Neuronal stem cell (in vitro differentiated cells): Measurements from ENCODE around the gene RAB15.

Experiments
- DNase-seq: peaks from one replicate; pipeline ENCODE4 v3.0.0-alpha.2; 2013; ENCODE audit warnings: low spot score
- H2AFZ ChIP-seq: one replicate; pipeline ENCODE4 v1.6.1; 2013; ENCODE audit warnings: mild to moderate bottlenecking, low read length, inconsistent platforms
- H2AK5ac ChIP-seq: 2 replicates; pipeline ENCODE4 v1.6.1; 2013; ENCODE audit warnings: low read depth, mild to moderate bottlenecking, inconsistent platforms, low read length, moderate library complexity, mixed read lengths
- H2BK120ac ChIP-seq: 2 replicates; pipeline ENCODE4 v1.6.1; 2013; ENCODE audit warnings: low read depth, mild to moderate bottlenecking, inconsistent platforms, low read length, moderate library complexity, mixed read lengths
- H2BK12ac ChIP-seq: one replicate; pipeline ENCODE4 v1.6.1; 2013; ENCODE audit warnings: low read length, inconsistent platforms
- H2BK15ac ChIP-seq: 2 replicates; pipeline ENCODE4 v1.6.1; 2013; ENCODE audit warnings: mild to moderate bottlenecking, low read length, inconsistent platforms, mixed read lengths
- H2BK5ac ChIP-seq: one replicate; pipeline ENCODE4 v1.6.1; 2013; ENCODE audit warnings: inconsistent platforms, mild to moderate bottlenecking, low read length, moderate library complexity
- H3K14ac ChIP-seq: one replicate; pipeline ENCODE4 v1.6.1; 2013; ENCODE audit warnings: low read length, inconsistent platforms
- H3K18ac ChIP-seq: 2 replicates; pipeline ENCODE4 v1.6.1; 2013; ENCODE audit warnings: low read length, inconsistent platforms
- H3K23ac ChIP-seq: 2 replicates; pipeline ENCODE4 v1.6.1; 2013; ENCODE audit warnings: low read depth, mild to moderate bottlenecking, mixed read lengths, low read length, inconsistent platforms; ENCODE audit not compliant: poor library complexity
- H3K27ac ChIP-seq: replicated peaks from 3 replicates; pipeline ENCODE4 v1.5.1; 2013; ENCODE audit warnings: low read length, inconsistent platforms
- H3K27me3 ChIP-seq, 3 experiments: 2 replicates each; pipeline ENCODE4 v1.6.1; 2013; ENCODE audit warnings: low read length in 3 of 3, mild to moderate bottlenecking in 2 of 3, inconsistent platforms in 1 of 3, low read depth in 1 of 3, mixed read lengths in 1 of 3, moderate library complexity in 1 of 3; ENCODE audit not compliant: control insufficient read depth in 3 of 3, insufficient read depth in 3 of 3
- H3K36me3 ChIP-seq, 2 donors: replicated peaks in 1 of 2; 2 replicates each; pipeline ENCODE4 v1.6.1; 2013; ENCODE audit warnings: low read length in 2 of 2; ENCODE audit not compliant: control insufficient read depth in 2 of 2, insufficient read depth in 2 of 2
- H3K4ac ChIP-seq: 2 replicates; pipeline ENCODE4 v1.6.1; 2013; ENCODE audit warnings: inconsistent platforms, mild to moderate bottlenecking, low read length, moderate library complexity
- H3K4me1 ChIP-seq, 2 donors: 1 replicate in 1 of 2; 2 replicates in 1 of 2; pipeline ENCODE4 v1.6.1; 2013; ENCODE audit warnings: low read length in 2 of 2, low read depth in 1 of 2; ENCODE audit not compliant: control insufficient read depth in 2 of 2, insufficient read depth in 1 of 2
- H3K4me2 ChIP-seq: one replicate; pipeline ENCODE4 v1.6.1; 2013; ENCODE audit warnings: mild to moderate bottlenecking, low read length, inconsistent platforms; ENCODE audit not compliant: insufficient read depth, poor library complexity, severe bottlenecking
- H3K4me3 ChIP-seq, 2 donors: 2 replicates each; pipeline ENCODE4 v1.5.1; 2013; ENCODE audit warnings: low read length in 2 of 2, mild to moderate bottlenecking in 2 of 2, inconsistent platforms in 1 of 2, moderate library complexity in 1 of 2
- H3K79me1 ChIP-seq: one replicate; pipeline ENCODE4 v1.6.1; 2013; ENCODE audit warnings: low read depth, mild to moderate bottlenecking, inconsistent platforms, low read length, moderate library complexity
- H3K9ac ChIP-seq: one replicate; pipeline ENCODE4 v1.6.1; 2013; ENCODE audit warnings: mild to moderate bottlenecking, low read depth, low read length, inconsistent platforms; ENCODE audit not compliant: poor library complexity
- H3K9me3 ChIP-seq, 2 donors: replicated peaks in 1 of 2; 2 replicates each; pipeline versions ENCODE3 to v1.6.1; 2013; ENCODE audit warnings: low read length in 2 of 2, mild to moderate bottlenecking in 2 of 2, inconsistent platforms in 1 of 2, low read depth in 1 of 2, mixed read lengths in 1 of 2, moderate library complexity in 1 of 2; ENCODE audit not compliant: control insufficient read depth in 2 of 2, insufficient read depth in 1 of 2
- H4K8ac ChIP-seq: one replicate; pipeline ENCODE4 v1.6.1; 2013; ENCODE audit warnings: low read depth, mild to moderate bottlenecking, inconsistent platforms, low read length, moderate library complexity
- H4K91ac ChIP-seq: one replicate; pipeline ENCODE4 v1.6.1; 2013; ENCODE audit warnings: low read length, low read depth, mild to moderate bottlenecking, inconsistent platforms; ENCODE audit not compliant: poor library complexity
- WGBS, 2 donors: extraction: QIAGEN DNeasy Blood & Tissue Kit; methylation state at CpG; one replicate each; pipeline ENCODE4 v1.1.7; 2013; ENCODE audit warnings: missing lambda C conversion rate in 2 of 2, mixed read lengths in 1 of 2; ENCODE audit not compliant: insufficient read length in 2 of 2, insufficient replicate concordance in 1 of 2; ENCODE audit errors: extremely low coverage in 2 of 2; 5-methylcytosine and 5-hydroxymethylcytosine counted together

The RAB15 gene

DNA sequence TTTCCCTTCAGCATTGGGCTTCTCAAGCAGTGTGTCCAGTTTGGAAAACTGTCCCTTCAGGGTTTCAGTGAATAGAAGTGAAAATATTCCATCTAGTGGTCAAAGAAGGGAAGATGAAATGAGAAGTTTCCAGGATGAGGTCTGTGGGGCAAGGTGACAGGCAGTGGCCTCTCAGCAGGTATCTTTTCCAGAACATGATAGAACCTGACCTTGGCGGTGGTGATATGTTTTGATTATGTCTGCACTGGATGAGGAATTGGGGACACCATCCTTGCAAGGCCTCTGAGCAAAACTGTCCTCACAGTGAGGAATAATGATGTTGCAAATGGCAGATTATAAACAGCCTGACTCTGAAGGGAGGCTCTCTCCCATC is 34.3 kb downstream of the RAB15 start:
- no peak overlapping the region for H2BK5ac ChIP-seq
- H2BK15ac ChIP-seq = no peak overlapping the region
- no peak overlapping the region for H3K4me2 ChIP-seq
- H3K18ac ChIP-seq = no peak overlapping the region
- no peaks in the 10 kb centered on the region for H3K9me3 ChIP-seq
- H4K91ac ChIP-seq = no peak overlapping the region
- no peak overlapping the region for H3K9ac ChIP-seq
- no peaks in the 10 kb centered on the region for H3K79me1 ChIP-seq
- H2AK5ac ChIP-seq = no peak overlapping the region
- H3K27me3 ChIP-seq = no peaks in the 10 kb centered on the region
- no peak overlapping the region for H4K8ac ChIP-seq
- H2BK120ac ChIP-seq = no peak overlapping the region
- no CpG with 5 or more reads among the region's 1 CpG for WGBS, 2 donors
- H3K27ac ChIP-seq = no peak overlapping the region
- H2AFZ ChIP-seq = no peak overlapping the region
- no peak overlapping the region for H3K4ac ChIP-seq
- peaks cover 0 to 1% of the 10 kb centered on the region in 2 donors for H3K4me1 ChIP-seq
- H3K23ac ChIP-seq = no peak overlapping the region
- no peak overlapping the region for H2BK12ac ChIP-seq
- H3K14ac ChIP-seq = no peak overlapping the region
- H3K36me3 ChIP-seq = peaks cover 3 to 42% of the 10 kb centered on the region in 2 donors
- no peak overlapping the region for H3K4me3 ChIP-seq
- DNase-seq = no peak

DNA sequence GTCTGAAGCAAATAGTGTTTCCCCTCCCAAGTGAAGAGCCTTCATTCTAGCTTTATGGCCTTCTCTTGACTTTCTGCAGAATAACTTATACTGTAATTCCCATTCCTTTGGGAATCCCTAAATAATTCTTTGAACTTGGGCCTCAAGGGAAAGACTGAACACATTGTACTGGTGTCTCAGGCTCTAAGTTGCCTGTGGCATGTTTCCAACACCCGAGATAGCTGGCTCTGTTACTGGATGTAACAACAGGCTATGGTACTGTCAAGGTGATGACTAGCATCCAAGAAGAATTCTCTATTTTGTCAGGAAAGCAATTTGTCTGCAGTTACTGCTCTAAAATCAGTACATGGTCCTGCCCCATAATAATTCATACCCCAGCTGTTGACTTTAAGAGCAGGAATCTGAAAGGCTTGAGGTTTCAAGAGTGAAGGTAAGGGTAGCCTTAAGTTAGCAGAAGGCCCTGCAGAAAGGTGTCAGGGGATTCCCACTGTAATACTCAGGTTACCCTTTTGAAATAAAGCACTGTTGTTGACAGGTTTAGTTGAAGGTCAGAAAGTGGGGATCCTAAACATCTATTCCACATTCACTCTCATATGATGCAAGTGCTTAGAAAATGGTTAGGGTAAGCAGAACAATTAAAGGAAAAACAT is 34.8 kb downstream of the RAB15 start:
- no CpG with 5 or more reads among the region's 1 CpG for WGBS, 2 donors

DNA sequence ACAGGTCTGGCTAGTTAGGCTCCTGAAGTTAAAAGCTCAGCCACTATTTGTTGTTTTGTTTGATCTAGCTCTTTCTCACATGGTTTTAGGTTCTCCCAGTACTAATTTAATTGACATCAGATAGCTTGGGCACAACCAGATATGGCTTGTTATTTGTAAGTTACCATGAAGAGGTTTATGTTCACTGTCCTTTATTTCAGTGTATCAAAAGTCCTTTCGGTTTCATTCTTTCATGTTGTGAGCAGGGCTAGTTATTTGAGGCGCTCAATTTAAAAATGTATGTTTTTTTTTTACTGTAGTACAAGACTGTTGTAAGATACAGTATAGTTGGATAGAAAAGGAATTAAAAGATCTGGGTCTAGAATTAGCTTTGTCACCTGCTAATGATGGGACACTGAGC is 36.6 kb downstream of the RAB15 start:
- Histone ChIP-seq H3K27me3 (no peaks in the 10 kb centered on the region), H3K18ac (no peak overlapping the region), H2AFZ (no peak overlapping the region), H3K4me2 (no peak overlapping the region), H2BK120ac (no peak overlapping the region), H3K9me3 (no peaks in the 10 kb centered on the region), H2BK15ac (no peak overlapping the region), H3K23ac (no peak overlapping the region), H3K36me3 (peaks cover 0 to 62% of the 10 kb centered on the region in 2 donors), H3K27ac (no peak overlapping the region), H2AK5ac (no peak overlapping the region), H3K9ac (no peak overlapping the region), H2BK12ac (no peak overlapping the region), H3K79me1 (no peaks in the 10 kb centered on the region), H3K4ac (no peak overlapping the region), H4K8ac (no peak overlapping the region), H2BK5ac (no peak overlapping the region), H3K14ac (no peak overlapping the region), H4K91ac (no peak overlapping the region), H3K4me3 (no peak overlapping the region), H3K4me1 (peaks cover 1 to 13% of the 10 kb centered on the region in 2 donors)
- no peak for DNase-seq
- no CpG with 5 or more reads among the region's 2 CpGs for WGBS, 2 donors

More for the DNA sequence above, 34.8 kb downstream of the RAB15 start:
- Histone ChIP-seq H4K91ac (no peak overlapping the region), H4K8ac (no peak overlapping the region), H3K27me3 (no peaks in the 10 kb centered on the region), H3K36me3 (peaks cover 3 to 47% of the 10 kb centered on the region in 2 donors), H3K18ac (no peak overlapping the region), H3K14ac (no peak overlapping the region), H3K4me2 (no peak overlapping the region), H3K79me1 (no peaks in the 10 kb centered on the region), H2BK12ac (no peak overlapping the region), H2BK15ac (no peak overlapping the region), H2AK5ac (no peak overlapping the region), H3K4ac (no peak overlapping the region), H3K23ac (no peak overlapping the region), H3K9me3 (no peaks in the 10 kb centered on the region), H3K27ac (no peak overlapping the region), H2AFZ (no peak overlapping the region), H3K9ac (no peak overlapping the region), H3K4me1 (peaks cover 1 to 2% of the 10 kb centered on the region in 2 donors), H2BK120ac (no peak overlapping the region), H2BK5ac (no peak overlapping the region), H3K4me3 (no peak overlapping the region)
- DNase-seq = no peak

DNA sequence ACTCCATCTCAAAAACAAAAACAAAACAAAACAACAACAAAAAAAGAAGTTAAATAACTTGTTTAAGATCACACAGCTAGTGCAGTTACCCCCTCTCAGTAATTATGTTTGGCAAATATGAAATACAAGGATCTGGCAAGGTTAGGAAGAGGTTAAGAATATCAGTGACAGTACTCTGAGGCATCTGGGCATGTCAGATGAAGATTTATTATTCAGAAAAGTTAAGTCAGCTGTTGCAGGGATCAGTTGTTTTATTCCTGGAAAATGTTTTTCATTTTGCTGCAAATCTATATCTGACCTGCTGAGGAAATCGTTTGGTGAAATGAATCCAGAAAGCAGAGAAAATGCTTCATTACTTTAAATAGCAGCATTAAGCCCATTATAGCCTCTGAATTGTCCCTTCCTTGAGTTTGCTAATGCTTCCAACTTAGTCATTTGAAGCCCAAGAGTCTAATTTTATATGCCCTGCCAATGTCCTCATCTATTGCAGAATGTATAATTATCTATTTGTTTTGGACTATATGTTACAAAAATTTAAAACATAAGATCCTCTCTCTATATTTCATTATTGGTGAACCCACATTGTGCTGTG is 37.7 kb downstream of the RAB15 start:
- H4K91ac ChIP-seq = no peak overlapping the region
- H3K4me1 ChIP-seq = peaks cover 1 to 13% of the 10 kb centered on the region in 2 donors
- no peak overlapping the region for H3K4ac ChIP-seq
- no peak overlapping the region for H3K9ac ChIP-seq
- no peak overlapping the region for H3K14ac ChIP-seq
- no peaks in the 10 kb centered on the region for H3K9me3 ChIP-seq
- H4K8ac ChIP-seq = no peak overlapping the region
- no peaks in the 10 kb centered on the region for H3K27me3 ChIP-seq
- peaks cover 0 to 67% of the 10 kb centered on the region in 2 donors for H3K36me3 ChIP-seq
- H2BK120ac ChIP-seq = no peak overlapping the region
- no peak overlapping the region for H2BK5ac ChIP-seq
- H3K23ac ChIP-seq = no peak overlapping the region
- WGBS, 2 donors = no CpG with 5 or more reads among the region's 1 CpG
- no peaks in the 10 kb centered on the region for H3K79me1 ChIP-seq
- no peak overlapping the region for H3K18ac ChIP-seq
- no peak overlapping the region for H2BK12ac ChIP-seq
- H3K4me2 ChIP-seq = no peak overlapping the region
- DNase-seq = no peak
- H2AFZ ChIP-seq = no peak overlapping the region
- H3K27ac ChIP-seq = no peak overlapping the region
- H2AK5ac ChIP-seq = no peak overlapping the region
- H3K4me3 ChIP-seq = no peak overlapping the region
- no peak overlapping the region for H2BK15ac ChIP-seq
